HG02884 (cell line): ENCODE measurements around the gene PRX.
"Not testable (repeated sequence)": the region's sequence is repeated elsewhere in the genome, so short reads cannot be mapped to it uniquely, and the experiment has no call there.

Source experiments
- ATAC-seq: cut with Tn5 transposase; IDR thresholded peaks from one replicate; pipeline ENCODE4 v1.9.1; 2021; ENCODE audit warnings: mild to moderate bottlenecking, moderate library complexity; ENCODE audit not compliant: unreplicated experiment

Gene PRX

DNA sequence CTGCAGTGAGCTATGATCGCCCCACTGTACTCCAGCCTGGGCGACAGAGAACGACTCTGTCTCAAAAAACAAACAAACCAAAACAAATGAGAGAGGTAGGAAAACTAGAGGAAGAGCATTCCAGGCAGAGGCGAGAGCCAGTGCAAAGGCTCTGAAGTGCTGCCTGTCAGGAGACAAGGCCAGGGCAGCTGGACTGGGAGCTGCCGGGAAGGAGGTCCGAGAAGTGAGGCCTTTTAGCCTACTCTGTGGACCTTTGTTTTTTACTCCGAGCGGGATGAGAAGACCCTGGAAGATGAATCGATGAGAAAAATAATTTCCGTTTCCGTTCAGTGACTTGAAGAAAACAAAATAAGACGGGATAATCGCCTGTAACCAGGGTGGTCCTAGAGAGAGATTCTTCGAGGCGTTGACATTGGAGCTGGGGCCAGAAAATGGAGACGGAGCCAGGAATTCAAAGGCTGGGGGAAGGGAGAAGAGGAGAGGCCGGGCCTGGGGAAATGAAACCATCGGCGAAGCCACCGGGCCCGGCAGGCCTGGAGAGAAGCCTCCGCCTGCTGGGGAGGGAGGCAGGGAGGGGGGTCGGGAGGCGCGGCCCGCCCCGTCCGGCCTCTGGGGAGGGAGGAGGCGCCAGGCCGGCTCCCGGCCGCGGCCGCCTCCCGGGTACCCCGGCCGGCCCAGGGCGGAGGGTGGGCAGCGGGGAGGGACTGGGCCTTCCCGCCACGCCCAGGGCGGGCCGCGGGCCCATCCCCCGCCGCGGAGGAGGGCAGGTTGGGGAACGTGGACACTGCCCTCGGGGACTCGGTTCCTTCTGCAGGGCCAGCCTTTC lies 20.4 kb upstream of the PRX start:
- ATAC-seq, result no peak

DNA sequence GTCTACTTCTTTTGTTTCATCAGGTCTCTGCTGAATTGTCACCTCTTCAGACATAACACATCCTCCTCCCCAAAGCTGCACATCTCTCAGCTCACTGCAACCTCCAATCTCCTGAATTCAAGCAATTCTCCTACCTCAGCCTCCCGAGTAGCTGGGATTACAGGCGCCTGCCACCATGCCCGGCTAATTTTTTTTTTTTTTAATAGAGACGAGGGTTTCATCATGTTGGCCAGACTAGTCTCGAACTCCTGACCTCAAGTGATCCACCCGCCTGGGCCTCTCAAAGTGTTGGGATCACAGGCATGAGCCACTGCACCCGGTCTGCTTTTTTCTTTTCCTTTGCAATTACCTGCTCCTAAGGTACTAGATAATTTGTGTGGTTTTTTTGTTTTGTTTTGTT lies 19.6 kb upstream of the PRX start:
- ATAC-seq, result not testable (repeated sequence)

DNA sequence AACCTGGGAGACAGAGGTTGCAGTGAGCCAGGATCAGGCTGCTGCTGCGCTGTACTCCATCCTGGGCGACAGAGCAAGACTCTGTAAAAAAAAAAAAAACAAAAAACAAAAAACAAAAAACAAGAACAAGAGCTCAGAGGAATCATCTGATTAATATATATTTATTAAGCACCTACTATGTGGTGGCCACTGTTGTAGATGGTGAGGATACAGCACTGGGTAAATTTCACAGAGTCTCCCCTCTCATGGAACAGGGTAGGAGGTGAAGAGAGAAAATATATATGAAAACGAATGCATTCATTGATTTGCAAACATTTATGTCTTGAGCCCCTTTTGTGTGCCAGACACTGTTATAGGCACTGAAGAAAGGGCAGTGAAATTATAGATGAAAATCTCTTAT lies 18.5 kb upstream of the PRX start:
- ATAC-seq, result no peak

DNA sequence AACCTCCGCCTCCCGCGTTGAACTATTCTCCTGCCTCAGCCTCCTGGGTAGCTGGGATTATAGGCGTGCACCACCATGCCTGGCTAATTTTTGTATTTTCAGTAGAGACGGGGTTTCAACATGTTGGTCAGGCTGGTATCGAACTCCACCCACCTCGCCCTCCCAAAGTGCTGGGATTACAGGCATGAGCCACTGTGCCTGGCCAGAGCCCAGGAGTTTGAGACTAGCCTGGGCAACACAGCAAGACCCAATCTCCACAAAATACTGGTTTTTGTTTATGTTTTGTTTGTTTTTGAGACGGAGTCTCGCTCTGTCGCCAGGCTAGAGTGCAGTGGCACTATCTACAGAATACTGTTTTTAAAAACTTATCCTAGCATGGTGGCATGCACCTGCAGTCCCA lies 17.1 kb upstream of the PRX start:
- not testable (repeated sequence) for ATAC-seq

DNA sequence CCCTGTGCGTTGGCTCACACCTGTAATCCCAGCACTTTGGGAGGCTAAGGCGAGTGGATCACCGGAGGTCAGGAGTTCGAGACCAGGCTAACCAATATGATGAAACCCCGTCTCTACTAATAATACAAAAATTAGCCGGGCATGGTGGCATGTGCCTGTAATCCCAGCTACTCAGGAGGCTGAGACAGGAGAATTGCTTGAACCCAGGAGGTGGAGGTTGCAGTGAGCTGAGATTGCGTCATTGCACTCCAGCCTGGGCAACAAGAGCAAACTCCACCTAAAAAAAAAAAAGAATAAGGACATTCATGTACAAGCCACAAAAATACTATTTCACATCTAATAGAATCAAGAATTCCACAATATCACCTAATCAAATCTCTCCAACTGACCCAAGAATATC lies 15.0 kb upstream of the PRX start:
- ATAC-seq, result not testable (repeated sequence)

DNA sequence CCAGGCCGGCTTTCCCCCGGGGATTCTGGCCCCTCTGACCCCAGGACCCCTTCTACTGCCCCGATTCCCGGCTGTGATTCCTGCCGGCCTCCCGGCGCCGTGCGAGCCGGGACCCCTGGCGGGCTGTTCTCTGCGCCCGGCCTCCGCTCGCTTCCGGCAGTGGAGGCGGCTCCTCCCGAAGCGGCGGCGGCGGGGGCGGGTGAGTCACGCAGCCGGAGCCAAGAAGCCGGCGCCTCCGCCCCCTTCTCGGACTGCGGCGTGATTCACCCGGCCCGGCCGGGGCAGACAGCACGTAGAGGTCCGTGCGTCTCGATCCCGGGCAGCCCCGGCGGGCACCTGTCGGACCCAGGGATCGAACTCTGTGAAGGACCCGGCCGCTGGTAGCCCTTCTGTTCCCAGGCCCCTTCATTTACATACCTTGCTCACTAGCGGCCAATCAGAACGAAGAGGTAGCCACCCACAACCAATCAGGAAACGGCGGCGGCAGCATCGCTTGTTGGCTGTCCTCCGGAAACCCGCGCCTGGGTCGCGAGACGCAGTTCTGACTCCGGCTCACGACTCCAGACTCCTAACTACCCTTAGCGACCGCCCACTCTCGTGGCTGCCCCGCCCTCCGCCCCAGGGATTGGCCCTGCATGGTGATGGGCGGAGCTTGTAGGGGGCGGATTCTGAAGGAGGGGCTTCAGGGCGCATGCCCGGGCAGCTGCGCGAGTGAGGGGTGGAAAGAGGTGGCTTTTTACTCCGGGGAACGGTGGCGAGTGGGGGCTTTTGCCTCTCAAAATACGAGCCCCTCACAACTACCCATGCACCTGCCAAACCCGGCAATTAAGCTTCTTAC lies 12.5 kb upstream of the PRX start, which contains the start of gene SERTAD1:
TSS of gene SERTAD1 (minus strand) at position 543 of the 838 bp plus-strand sequence. CDS start 2,446 bp downstream, outside the sequence.
- peak; percentile 76 for ATAC-seq

DNA sequence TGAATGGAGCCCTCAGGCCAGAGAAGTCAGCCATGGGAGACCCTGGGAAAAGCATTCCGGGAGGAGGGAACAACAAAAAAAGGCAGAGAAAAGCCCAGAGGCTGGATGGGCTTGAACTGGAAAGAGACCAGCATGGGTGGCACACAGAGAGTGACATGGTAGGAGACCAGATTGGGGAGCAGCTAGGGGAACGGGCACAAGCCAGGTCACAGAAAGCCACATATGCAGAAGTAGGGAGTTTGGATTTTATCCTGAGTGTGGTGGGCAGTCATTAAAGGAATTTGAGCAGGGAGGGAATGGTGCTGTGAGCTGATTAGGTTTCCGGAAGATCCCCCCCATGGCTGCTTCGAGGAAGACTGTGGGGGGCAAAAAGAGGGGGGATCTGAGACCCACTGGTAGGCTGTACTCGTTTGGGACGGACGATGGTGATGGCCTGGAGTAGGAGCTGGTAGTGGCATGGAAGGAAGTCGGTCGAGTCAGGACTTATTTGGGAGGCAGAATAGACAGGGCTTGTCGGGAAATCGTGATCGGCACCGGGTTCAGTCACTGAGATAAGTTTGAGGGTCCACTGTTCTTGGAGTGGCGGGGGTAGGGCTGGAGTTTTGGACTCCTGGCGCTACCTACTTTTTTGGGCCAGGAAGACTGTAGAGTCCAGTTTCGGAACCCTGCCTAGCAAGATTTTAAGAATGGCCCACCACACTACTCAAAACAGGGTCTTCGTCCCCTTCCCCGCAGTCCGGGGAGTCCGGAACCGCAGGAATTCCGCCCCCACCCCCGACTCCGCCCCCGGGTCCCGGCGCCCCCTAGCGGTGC lies 11.7 kb upstream of the PRX start:
- no peak for ATAC-seq

DNA sequence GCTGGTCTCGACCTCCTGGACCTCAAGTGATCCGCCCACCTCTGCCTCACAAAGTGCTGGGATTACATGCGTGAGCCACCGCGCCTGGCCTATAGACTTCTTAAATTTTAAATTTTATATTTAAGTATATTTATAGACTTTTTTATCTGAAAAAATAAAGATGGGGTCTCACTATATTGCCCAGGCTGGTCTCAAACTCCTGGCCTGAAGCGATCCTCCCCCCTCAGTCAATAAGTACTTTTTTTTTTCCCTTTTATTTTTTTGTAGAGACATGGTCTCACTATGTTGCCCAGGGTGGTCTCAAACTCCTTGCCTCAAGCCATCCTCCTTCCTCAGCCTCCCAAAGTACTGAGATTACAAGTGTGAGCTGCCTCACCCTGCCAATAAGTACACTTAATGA lies 10.8 kb upstream of the PRX start:
- no peak for ATAC-seq

DNA sequence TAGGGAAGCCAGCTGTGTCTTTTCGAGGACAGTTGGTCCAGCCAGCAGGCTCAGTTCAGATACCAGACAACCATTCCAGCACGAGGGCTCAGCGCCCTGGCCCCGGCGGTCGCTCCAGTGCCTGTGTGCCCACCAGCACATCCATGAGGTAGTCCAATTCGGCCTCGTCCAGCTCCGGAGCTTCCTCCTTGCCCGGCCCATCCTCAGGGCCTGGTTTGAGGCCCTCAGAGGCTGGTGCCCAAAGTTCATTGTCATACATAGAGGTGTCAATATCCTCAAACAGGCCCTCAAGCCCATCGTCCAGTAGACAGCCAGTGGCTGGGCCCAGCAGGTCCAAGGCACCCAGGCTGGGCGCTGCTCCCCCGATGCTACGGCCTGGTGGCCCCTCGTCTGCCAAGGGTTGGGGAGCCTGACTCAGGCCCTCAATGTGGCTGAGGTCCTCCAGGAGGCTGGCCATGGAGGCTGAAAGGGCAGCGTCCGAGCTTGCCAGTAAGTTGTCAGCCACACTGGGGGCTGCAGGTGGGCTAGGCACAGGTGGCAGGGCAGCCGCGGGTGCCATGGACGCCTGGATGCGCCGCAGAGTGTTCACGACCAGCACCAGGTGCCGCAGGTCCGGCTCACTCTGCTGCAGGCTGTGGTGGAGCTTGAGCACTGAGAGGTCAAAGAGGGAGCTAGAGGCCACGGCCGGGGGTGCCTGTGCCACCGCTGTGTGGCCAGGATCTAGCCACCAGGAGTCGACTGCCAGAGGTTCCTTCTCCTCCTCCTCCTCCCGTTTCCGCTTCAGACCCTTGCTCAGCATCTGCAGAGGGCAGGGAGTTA lies 9.8 kb upstream of the PRX start:
- ATAC-seq, result no peak

DNA sequence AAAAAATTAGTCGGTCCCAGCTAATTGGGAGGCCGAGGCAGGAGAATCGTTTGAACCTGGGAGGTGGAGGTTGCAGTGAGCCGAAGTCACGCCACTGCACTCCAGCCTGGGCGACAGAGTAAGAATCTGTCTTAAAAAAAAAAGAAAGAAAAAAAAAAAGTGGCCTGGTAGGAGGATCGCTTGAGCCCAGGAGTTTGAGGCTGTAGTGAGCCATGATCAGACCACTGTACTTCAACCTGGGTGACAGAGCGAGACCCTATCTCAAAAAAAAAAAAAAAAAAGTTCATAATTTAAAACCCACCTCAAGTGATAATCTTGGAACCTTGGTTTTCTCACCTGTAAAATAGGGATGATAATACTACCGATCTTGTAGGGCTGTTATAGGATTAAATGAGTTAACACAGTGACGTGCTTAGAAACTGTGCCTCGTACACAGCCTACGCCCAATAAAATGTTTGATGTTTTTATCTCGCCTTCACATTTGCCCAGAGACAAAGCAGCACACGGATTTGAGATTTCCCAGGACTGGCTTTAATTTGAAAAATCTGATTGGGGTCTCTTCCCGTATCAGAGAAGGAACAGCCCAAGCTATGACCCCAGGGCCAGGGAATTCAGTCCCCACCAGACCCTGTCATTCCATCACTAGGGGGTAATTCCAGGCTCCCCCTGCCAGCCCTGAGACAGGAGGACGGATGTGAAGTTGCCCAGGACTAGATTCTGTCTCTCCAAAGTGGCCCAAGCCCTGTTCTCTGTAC lies 9.0 kb upstream of the PRX start:
- ATAC-seq, result no peak

DNA sequence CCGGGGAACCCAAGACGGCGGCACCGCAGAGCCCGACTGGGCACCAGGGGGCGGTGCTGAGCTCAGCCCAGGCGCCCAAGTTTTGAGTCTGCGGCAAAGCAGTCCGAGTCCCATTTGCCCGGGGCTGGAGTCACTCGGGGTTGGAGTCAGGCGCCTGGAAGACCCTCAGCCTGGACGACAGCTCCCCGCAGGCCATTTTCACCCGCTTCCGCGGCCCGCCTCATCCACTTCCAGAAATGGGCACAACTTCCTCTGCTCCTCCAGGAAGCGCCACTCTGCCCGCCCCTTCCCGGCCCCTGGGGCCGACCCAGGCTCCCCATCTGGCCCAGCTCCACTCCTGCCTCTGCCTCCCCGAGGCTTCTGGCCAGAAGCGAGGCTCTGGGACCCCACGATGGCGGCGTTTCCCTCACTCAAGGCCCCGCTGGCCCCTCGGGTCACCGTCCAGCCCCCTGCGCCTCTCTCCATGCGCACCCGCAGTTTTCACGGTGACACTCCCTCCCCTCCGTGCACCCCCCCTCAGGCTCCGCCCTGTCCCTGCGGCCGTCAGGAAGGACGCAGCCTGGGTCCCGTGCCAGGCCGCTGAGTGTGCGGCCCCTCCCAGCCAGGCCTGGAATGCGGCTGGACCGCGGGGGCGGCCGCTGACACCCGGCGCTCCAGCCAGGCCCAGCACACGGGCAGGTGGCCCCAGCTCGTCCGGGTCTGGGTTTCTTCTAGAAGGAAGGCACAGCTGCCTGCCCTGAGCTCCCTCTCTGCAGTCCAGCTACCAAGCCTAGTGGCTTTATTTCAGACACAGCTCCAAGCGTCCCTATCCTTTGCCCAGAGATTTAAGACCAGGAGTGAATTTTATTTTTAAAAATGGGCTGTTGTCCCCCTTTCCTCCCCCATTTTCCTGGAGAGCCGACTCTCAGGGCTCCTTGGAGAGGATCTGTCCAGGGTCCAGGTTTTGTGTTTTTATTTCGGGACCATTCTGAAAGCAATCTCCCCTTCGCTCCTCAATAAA lies 7.9 kb upstream of the PRX start:
- no peak for ATAC-seq

DNA sequence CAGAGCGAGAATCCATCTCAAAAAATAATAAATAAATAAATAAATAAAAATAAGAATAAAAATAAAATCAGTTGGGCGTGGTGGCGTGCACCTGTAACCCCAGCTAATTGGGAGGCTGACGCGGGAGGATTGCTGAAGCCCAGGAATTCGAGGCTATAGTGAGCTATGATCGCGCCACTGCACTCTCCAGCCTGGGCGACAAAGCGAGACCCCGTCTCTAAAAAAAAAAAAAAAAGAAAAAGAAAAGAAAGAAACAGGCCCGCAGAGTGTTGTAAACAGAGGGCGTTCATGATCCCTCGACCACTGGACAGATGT lies 7.2 kb upstream of the PRX start:
- ATAC-seq, result no peak

DNA sequence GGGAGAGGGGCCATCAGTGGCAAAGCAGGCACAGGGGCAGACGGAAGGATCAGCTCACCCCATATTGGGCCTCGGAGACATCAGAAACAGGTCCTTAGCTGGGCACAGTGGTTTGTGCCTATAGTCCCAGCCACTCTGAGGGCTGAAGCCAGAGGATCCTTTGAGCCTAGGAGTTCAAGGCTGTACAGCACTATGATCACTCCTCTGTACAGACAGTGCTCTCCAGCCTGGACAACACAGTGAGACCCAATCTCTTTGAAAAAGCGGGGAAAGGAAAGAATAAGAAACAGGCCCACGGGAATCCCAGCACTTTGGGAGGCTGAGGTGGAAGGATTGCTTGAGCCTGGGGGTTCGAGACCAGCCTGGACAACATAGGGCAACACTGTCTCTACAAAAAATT lies 6.6 kb upstream of the PRX start:
- ATAC-seq, result no peak

DNA sequence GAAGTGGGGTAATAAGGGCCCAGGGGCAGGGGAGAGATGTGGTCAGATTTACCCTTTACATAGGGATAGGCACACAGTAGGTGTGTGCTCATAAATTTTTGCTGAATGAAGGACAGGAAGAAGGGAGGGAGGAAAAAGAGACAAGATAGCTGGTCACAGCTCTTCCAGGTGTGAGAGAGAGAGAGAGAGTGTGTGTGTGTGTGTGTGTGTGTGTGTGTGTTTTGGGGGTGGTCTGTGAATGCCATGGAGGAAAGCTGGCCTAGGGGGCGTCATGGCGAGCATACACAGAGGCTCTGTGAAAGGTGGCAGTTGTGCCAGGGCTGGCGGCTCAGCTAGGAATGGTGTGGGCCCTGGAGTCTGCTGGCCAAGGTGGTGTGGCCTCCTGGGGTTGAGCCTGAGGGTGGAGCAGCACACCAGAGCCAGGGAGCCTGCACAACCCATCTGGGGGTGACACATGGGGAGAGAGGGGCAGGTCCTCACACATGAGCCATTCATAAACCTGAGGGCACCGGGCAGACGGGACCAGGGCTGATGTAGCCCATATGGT lies 6.0 kb upstream of the PRX start:
- no peak for ATAC-seq

DNA sequence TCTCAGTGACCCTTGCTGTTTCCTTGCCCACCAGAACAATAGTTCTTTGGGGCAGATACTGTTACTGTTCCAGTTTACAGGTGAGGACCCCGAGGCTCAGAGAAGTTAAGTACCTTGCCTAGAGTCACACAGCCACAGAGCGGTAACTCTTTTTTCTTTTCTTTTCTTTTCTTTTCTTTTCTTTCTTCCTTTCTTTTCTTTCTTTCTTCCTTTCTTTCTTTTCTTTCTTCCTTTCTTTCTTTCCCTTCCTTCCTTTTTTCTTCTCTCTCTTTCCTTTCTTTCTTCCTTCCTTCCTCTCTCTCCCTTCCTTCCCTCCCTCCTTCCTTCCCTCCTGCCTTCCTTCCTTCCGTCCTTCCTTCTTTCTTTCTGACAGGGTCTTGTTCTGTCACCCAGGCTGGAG lies 4.9 kb upstream of the PRX start:
- no peak for ATAC-seq

DNA sequence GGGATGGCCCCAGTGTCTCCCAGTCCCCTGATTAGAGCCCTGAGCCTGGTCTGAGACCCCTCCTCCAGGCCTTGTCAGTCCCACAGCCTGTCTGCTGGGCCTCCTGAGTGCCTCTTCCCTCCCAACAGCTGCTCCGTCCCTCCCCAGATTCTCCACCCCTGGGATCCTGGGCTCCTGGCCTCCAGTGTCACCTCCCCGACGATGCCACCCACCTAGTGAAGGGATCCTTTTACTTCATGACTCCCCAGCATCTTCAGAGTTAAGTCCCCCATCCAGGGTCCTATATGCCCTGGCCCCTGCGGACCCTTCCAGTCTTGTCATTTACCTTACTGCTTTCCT lies 4.4 kb upstream of the PRX start:
- ATAC-seq, result no peak

DNA sequence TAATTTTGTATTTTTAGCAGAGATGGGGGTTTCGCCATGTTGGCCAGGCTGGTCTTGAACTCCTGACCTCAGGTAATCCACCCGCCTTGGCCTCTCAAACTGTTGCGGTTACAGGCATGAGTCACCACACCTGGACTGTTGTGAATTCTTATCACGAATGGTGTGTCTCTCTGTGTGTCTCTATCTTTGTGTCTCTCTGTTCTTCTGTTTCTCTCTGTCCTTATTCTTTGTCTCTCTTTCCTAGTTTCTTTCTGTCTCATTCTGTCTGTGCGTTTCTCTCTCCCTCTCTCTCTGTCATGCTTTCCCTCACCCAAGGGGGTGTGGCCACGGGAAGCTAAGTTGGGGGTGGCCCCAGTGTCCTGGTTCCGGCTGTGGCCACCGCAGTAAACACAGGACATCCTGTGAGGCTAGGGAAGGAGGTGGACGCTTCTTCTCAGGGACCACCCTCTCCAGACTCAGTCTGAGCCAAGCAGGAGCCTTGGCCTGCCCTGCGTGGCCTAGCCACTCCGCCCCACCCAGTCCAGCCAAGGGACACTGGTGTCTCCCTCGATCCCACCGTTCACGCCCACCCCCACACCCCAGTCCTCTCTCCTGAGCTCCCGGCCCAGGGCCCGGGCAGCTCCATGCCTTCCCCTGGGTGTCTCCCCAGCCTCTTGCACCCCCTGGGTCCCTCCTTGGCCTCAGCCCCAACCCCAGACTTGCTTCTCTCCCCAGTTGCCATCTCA lies 3.9 kb upstream of the PRX start:
- no peak for ATAC-seq

DNA sequence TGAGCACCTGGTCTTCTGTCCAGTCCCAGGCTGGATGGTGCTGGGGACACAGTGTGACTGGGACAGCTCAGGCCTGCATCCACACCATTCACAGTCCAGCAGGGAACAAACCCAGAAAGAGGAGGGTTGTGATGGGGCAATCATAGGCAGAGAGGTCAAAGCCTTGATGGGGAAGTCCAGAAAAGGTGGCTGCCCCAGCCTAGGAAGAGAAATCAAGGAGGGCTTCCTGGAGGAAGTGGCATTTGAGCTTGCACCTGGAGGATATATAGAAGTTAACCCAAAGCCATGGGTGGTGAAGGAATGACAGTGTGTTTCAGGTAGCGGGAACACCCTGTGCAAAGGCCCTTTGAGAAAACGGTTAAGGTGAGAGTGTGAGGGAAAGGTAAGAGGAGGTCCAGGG lies 2.6 kb upstream of the PRX start:
- ATAC-seq, result no peak
